Lower leg skin (tissue), 4 donors: Measurements from ENCODE around the gene PARP9. TPM values are rescaled to one million over a fixed set of nuclear protein-coding genes. Genes with fewer than 3 reads are reported as not detected.

Source experiments
- DNase-seq, 2 donors: peaks; one replicate each; pipeline ENCODE4 v3.0.0-alpha.2; 2019; ENCODE audit warnings: low spot score in 2 of 2
- H3K4me3 ChIP-seq: fragments of 200-600 bp; sonication (generic); 2 replicates; pipeline ENCODE4 v1.5.1; 2017; ENCODE audit warnings: mild to moderate bottlenecking, low read depth; ENCODE audit not compliant: poor library complexity, severe bottlenecking
- POLR2A ChIP-seq, 2 donors: fragments of 450-650 bp; IDR thresholded peaks; one replicate each; pipeline ENCODE4 v1.6.1; 2016 to 2017; ENCODE audit warnings: antibody characterized with exemption in 2 of 2, mild to moderate bottlenecking in 1 of 2, moderate library complexity in 1 of 2
- WGBS, 2 donors: methylation state at CpG; one replicate each; pipeline ENCODE4 v1.1.5; 2018; 5-methylcytosine and 5-hydroxymethylcytosine counted together
- intact Hi-C: fragments of 100-400 bp; cut with DNase I; formaldehyde crosslinking; loops from one replicate; pipeline ENCODE4 v1.15.0; 2023; ENCODE audit warnings: low total_unique reads
- total RNA-seq, 4 donors: library from RNA; depleted of rRNA; stranded (reverse); fragments of >200 nt; gene quantifications; one replicate each; pipeline ENCODE4 v1.1.0, GENCODE V29; 2016
- TF ChIP-seq, protein P1 (sequence below), 3 donors: fragments of 450-650 bp; IDR thresholded peaks; one replicate each; pipeline ENCODE4 v1.5.1; 2016; ENCODE audit warnings: antibody characterized with exemption in 3 of 3, mild to moderate bottlenecking in 3 of 3, moderate library complexity in 2 of 3

The PARP9 gene
- total RNA-seq, 4 donors from 2014 or later: 4.9 to 10.1 (median 7.3) TPM

- no peak for DNase-seq
- 64 to 88% methylated on average over 3 of the region's 3 CpGs for WGBS, 2 donors
Observed at GRCh38 chr3:122580470-122580869, 16.4 kb upstream of the PARP9 start.

GRCh38 chr3:122578069-122578740 is 14.1 kb upstream of the PARP9 start:
- DNase-seq: no peak
- 55 to 60% methylated on average over 5 of the region's 5 CpGs for WGBS, 2 donors

More at GRCh38 chr3:122580470-122580869, 16.4 kb upstream of the PARP9 start:
- H3K4me3 ChIP-seq: no peak overlapping the region
- TF ChIP-seq, protein P1, sequence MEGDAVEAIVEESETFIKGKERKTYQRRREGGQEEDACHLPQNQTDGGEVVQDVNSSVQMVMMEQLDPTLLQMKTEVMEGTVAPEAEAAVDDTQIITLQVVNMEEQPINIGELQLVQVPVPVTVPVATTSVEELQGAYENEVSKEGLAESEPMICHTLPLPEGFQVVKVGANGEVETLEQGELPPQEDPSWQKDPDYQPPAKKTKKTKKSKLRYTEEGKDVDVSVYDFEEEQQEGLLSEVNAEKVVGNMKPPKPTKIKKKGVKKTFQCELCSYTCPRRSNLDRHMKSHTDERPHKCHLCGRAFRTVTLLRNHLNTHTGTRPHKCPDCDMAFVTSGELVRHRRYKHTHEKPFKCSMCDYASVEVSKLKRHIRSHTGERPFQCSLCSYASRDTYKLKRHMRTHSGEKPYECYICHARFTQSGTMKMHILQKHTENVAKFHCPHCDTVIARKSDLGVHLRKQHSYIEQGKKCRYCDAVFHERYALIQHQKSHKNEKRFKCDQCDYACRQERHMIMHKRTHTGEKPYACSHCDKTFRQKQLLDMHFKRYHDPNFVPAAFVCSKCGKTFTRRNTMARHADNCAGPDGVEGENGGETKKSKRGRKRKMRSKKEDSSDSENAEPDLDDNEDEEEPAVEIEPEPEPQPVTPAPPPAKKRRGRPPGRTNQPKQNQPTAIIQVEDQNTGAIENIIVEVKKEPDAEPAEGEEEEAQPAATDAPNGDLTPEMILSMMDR (IDR thresholded peaks at IDR 0.05): no peak
- no peak for TF ChIP-seq POLR2A (IDR thresholded peaks at IDR 0.05)
- intact Hi-C loops: no loop called here

GRCh38 chr3:122577409-122578031 is 13.4 kb upstream of the PARP9 start, which contains the start of gene PARP15:
PARP15 (plus strand) TSS chr3:122577650; CDS start chr3:122577668, 18 bp downstream.
- DNase-seq: no peak
- TF ChIP-seq POLR2A (IDR thresholded peaks at IDR 0.05): no peak
- TF ChIP-seq, protein P1 (IDR thresholded peaks at IDR 0.05): no peak
- no peak within 1 kb of the TSS for H3K4me3 ChIP-seq
- 7 to 19% methylated on average over 21 to 29 of the region's 40 CpGs for WGBS, 2 donors
- intact Hi-C loops: no loop called here

More at GRCh38 chr3:122578069-122578740, 14.1 kb upstream of the PARP9 start:
- no peak for TF ChIP-seq POLR2A (IDR thresholded peaks at IDR 0.05)
- TF ChIP-seq, protein P1 (IDR thresholded peaks at IDR 0.05): no peak
- no peak overlapping the region for H3K4me3 ChIP-seq
- intact Hi-C loops: no loop called here

GRCh38 chr3:122576174-122576940 is 12.3 kb upstream of the PARP9 start:
- no peak for DNase-seq
- intact Hi-C loops: no loop called here
- WGBS, 2 donors: 76 to 78% methylated on average over 8 of the region's 8 CpGs
- H3K4me3 ChIP-seq: no peak overlapping the region
- TF ChIP-seq, protein P1 (IDR thresholded peaks at IDR 0.05): no peak
- TF ChIP-seq POLR2A (IDR thresholded peaks at IDR 0.05): no peak

DNA sequence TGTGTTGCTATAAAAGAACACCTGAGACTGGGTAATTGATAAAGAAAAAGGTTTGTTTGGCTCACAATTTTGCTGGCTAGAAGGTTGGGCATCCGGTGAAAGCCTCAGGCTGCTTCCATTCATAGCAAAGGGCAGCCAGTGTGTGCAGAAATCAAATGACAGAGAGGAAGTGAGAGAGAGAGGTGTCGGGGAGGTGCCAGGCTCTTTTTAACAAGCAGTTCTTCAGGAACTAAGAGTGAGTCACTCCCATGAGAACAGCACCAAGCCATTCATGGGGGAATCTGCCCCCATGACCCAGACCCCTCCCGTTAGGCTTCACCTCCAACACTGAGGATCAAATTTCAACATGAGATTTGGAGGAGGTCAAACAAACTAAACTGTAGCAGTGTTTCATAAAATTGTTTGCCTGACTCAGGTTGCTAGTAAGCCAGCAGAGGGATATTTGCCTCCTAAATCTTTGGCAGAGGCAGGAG is 8.9 kb upstream of the PARP9 start:
- H3K4me3 ChIP-seq: no peak overlapping the region
- intact Hi-C loops: no loop called here
- no peak for DNase-seq
- TF ChIP-seq, protein P1 (IDR thresholded peaks at IDR 0.05): no peak
- no peak for TF ChIP-seq POLR2A (IDR thresholded peaks at IDR 0.05)
- WGBS, 2 donors: 36 to 64% methylated on average over 3 of the region's 3 CpGs
